Measurements from ENCODE around the gene SLC9A1. TPM values are rescaled to one million over a fixed set of nuclear protein-coding genes. Genes with fewer than 3 reads are reported as not detected.

The SLC9A1 gene
- total RNA-seq, 2 experiments from 2014 or later, result 5.8 to 19.2 TPM

GRCh38 chr1:27049100-27049499 lies 105.8 kb downstream of the SLC9A1 start:
- Histone ChIP-seq H3K79me2 (ENCODE audit: insufficient read depth, low read depth, low read length) (no peaks in the 10 kb centered on the region), H3K27ac (ENCODE audit: low read depth, low read length, poor library complexity, severe bottlenecking) (no peak overlapping the region), H3K4me2 (ENCODE audit: low read length) (no peak overlapping the region), H3K9me3 (ENCODE audit: low read length) (no peaks in the 10 kb centered on the region), H3K4me3 (ENCODE audit: low read depth, low read length, poor library complexity, severe bottlenecking) (no peak overlapping the region), H3K4me1 (ENCODE audit: insufficient read depth, low read length, poor library complexity, severe bottlenecking) (peaks cover 12% of the 10 kb centered on the region), H4K20me1 (ENCODE audit: insufficient read depth, low read length) (no peaks in the 10 kb centered on the region), H3K36me3 (ENCODE audit: insufficient read depth, low read length) (no peaks in the 10 kb centered on the region), H3K9me2 (ENCODE audit: insufficient read depth, low read length) (no peaks in the 10 kb centered on the region), H2AFZ (ENCODE audit: low read length) (no peak overlapping the region)
- ChIA-PET CTCF (ENCODE audit: unreplicated experiment) (no interaction called here), POLR2A (no interaction called here)
- BruUV-seq (replicated peaks), result no TSS peak
- intact Hi-C loops (cut with micrococcal nuclease; ENCODE audit: unreplicated experiment), result no loop called here
- TF ChIP-seq CTCF (conservative IDR thresholded peaks at IDR 0.05; ENCODE audit: low read length) (no peak), EZH2phosphoT487 (IDR thresholded peaks at IDR 0.05; ENCODE audit: borderline replicate concordance, low read depth, low read length) (no peak)
- DNase-seq (ENCODE audit: low spot score), result no peak

Other genes starting within 250 kb of the SLC9A1 start
- not detected in 2 replicates for gene NR0B2, start 241.2 kb downstream of the SLC9A1 start, total RNA-seq (2014; rRNA removed; shearing (Covaris generic))
- not detected in 2 replicates for gene NR0B2, start 241.2 kb downstream of the SLC9A1 start, total RNA-seq (2022)
- gene NUDC, start 233.4 kb downstream of the SLC9A1 start, total RNA-seq (2014; rRNA removed; shearing (Covaris generic)), result 65.7 and 89.3 TPM in 2 replicates
- gene NUDC, start 233.4 kb downstream of the SLC9A1 start, total RNA-seq (2022), result 96.0 and 106 TPM in 2 replicates
- not detected in 2 replicates for gene KDF1, start 194.7 kb downstream of the SLC9A1 start, total RNA-seq (2014; rRNA removed; shearing (Covaris generic))
- not detected in 2 replicates for gene KDF1, start 194.7 kb downstream of the SLC9A1 start, total RNA-seq (2022)
- 0.13 and 0.19 TPM in 2 replicates for gene TRNP1, start 161.4 kb downstream of the SLC9A1 start, total RNA-seq (2014; rRNA removed; shearing (Covaris generic))
- gene TRNP1, start 161.4 kb downstream of the SLC9A1 start, total RNA-seq (2022), result not detected in 2 replicates
- not detected in 2 replicates for gene TENT5B, start 142.3 kb downstream of the SLC9A1 start, total RNA-seq (2014; rRNA removed; shearing (Covaris generic))
- gene TENT5B, start 142.3 kb downstream of the SLC9A1 start, total RNA-seq (2022), result not detected in 2 replicates
- 9.7 and 18.2 TPM in 2 replicates for gene WDTC1, start 79.5 kb upstream of the SLC9A1 start, total RNA-seq (2014; rRNA removed; shearing (Covaris generic))
- 27.8 and 34.0 TPM in 2 replicates for gene WDTC1, start 79.5 kb upstream of the SLC9A1 start, total RNA-seq (2022)
- 32.8 and 43.4 TPM in 2 replicates for gene TMEM222, start 167.0 kb upstream of the SLC9A1 start, total RNA-seq (2014; rRNA removed; shearing (Covaris generic))
- 29.5 and 30.9 TPM in 2 replicates for gene TMEM222, start 167.0 kb upstream of the SLC9A1 start, total RNA-seq (2022)
- gene SYTL1, start 186.9 kb upstream of the SLC9A1 start, total RNA-seq (2014; rRNA removed; shearing (Covaris generic)), result 67.9 and 117 TPM in 2 replicates
- 81.7 and 91.6 TPM in 2 replicates for gene SYTL1, start 186.9 kb upstream of the SLC9A1 start, total RNA-seq (2022)
- gene MAP3K6, start 211.8 kb upstream of the SLC9A1 start, total RNA-seq (2014; rRNA removed; shearing (Covaris generic)), result 5.9 and 10.0 TPM in 2 replicates
- 8.0 and 11.3 TPM in 2 replicates for gene MAP3K6, start 211.8 kb upstream of the SLC9A1 start, total RNA-seq (2022)
- gene FCN3, start 219.7 kb upstream of the SLC9A1 start, total RNA-seq (2014; rRNA removed; shearing (Covaris generic)), result not detected in 2 replicates
- gene FCN3, start 219.7 kb upstream of the SLC9A1 start, total RNA-seq (2022), result not detected in 2 replicates
- gene CD164L2, start 228.2 kb upstream of the SLC9A1 start, total RNA-seq (2014; rRNA removed; shearing (Covaris generic)), result 0.13 TPM in 1 of 2 replicates, not detected in the other
- not detected in 2 replicates for gene CD164L2, start 228.2 kb upstream of the SLC9A1 start, total RNA-seq (2022)
- gene GPR3, start 237.5 kb upstream of the SLC9A1 start, total RNA-seq (2014; rRNA removed; shearing (Covaris generic)), result 0.21 and 0.32 TPM in 2 replicates
- gene GPR3, start 237.5 kb upstream of the SLC9A1 start, total RNA-seq (2022), result 0.22 and 0.25 TPM in 2 replicates

Data from OCI-LY7 (cell line).